H1 (cell line): ENCODE data around the gene CDK5.

Source experiments
- CBX5 ChIP-seq: fragments of 300-800, 300-1000 bp; sonication (generic); IDR thresholded peaks from 2 replicates; pipeline ENCODE4 v1.7.1; 2016; ENCODE audit warnings: antibody characterized with exemption, low read length, low read depth
- NRF1 ChIP-seq: IDR thresholded peaks from 2 replicates; pipeline ENCODE4 v1.6.1; 2011; ENCODE audit warnings: mild to moderate bottlenecking, low read depth, low read length, improper control_type of control experiment
- POLR2A ChIP-seq, 2 experiments: IDR thresholded peaks; 1 replicate in 1 of 2; 2 replicates in 1 of 2; pipeline ENCODE4 v1.6.1; 2011; ENCODE audit warnings: low read depth in 2 of 2, low read length in 2 of 2, mild to moderate bottlenecking in 2 of 2; ENCODE audit errors: control extremely low read depth in 1 of 2
- POLR2AphosphoS5 ChIP-seq: IDR thresholded peaks from 2 replicates; pipeline ENCODE4 v1.6.1; 2011; ENCODE audit warnings: low read depth, low read length
- ZNF274 ChIP-seq: IDR thresholded peaks from 2 replicates; pipeline ENCODE4 v1.7.0; 2012; ENCODE audit warnings: low read length, borderline replicate concordance; ENCODE audit errors: extremely low read depth
- TF ChIP-seq, protein P1 (sequence below): IDR thresholded peaks from 2 replicates; pipeline ENCODE4 v1.6.1; 2012; ENCODE audit warnings: inconsistent platforms

GRCh38 chr7:151102991-151103390 lies 45.3 kb upstream of the CDK5 start:
- TF ChIP-seq NRF1: no peak
- TF ChIP-seq CBX5: no peak
- TF ChIP-seq, protein P1, sequence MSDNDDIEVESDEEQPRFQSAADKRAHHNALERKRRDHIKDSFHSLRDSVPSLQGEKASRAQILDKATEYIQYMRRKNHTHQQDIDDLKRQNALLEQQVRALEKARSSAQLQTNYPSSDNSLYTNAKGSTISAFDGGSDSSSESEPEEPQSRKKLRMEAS: no peak
- TF ChIP-seq POLR2AphosphoS5: no peak
- TF ChIP-seq ZNF274: no peak
- no peak for TF ChIP-seq POLR2A (IDR thresholded peaks at IDR 0.05; ENCODE audit: control extremely low read depth in 1 of 2, low read depth in 2 of 2, low read length in 2 of 2)
